ENCODE results near the gene ANAPC10.

The ANAPC10 gene

DNA sequence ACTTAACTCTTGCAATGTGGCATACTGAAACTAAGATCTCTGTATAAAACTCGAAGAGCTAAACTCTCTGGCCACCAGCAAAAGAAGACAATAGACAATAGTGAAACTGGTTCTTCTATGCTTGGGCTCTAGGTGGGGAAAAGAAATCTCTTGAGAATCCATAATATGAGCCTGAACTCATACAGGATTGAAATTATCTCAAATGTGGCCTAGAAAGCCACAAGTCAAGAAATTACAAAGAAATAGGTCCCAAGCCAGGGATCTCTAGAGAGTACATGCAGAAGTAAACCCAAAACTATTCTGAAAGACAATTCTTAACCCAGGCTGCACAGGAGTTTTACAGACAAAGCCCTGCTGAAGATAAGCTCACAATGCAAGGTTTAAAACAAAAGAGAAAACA, 127.4 kb downstream of the ANAPC10 start:
- TF ChIP-seq, protein P1, sequence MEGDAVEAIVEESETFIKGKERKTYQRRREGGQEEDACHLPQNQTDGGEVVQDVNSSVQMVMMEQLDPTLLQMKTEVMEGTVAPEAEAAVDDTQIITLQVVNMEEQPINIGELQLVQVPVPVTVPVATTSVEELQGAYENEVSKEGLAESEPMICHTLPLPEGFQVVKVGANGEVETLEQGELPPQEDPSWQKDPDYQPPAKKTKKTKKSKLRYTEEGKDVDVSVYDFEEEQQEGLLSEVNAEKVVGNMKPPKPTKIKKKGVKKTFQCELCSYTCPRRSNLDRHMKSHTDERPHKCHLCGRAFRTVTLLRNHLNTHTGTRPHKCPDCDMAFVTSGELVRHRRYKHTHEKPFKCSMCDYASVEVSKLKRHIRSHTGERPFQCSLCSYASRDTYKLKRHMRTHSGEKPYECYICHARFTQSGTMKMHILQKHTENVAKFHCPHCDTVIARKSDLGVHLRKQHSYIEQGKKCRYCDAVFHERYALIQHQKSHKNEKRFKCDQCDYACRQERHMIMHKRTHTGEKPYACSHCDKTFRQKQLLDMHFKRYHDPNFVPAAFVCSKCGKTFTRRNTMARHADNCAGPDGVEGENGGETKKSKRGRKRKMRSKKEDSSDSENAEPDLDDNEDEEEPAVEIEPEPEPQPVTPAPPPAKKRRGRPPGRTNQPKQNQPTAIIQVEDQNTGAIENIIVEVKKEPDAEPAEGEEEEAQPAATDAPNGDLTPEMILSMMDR (conservative IDR thresholded peaks at IDR 0.05), result no peak
- no peak for TF ChIP-seq ZFX (IDR thresholded peaks at IDR 0.05)
- no peak overlapping the region for H3K27ac ChIP-seq

DNA sequence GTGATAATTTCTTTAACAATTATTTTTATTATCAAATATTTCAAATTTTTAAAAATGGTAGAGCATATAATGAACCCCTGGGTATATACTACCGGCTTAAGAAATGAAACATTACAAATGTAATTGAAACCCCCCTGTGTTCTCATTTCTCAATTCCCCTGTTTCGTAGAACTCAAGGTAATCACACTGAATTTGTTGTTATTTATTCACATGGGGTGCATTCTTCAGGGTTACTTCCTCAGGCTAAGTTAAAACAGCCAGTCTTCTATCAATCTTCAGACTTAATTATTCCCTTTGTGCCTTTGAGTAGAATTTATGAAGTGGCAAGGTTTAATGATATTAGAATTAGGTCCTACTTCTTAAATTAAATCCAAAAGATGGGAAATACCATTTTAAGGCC, 128.2 kb downstream of the ANAPC10 start:
- H3K27ac ChIP-seq, result no peak overlapping the region
- TF ChIP-seq ZFX (IDR thresholded peaks at IDR 0.05), result no peak
- TF ChIP-seq, protein P1 (conservative IDR thresholded peaks at IDR 0.05), result no peak

DNA sequence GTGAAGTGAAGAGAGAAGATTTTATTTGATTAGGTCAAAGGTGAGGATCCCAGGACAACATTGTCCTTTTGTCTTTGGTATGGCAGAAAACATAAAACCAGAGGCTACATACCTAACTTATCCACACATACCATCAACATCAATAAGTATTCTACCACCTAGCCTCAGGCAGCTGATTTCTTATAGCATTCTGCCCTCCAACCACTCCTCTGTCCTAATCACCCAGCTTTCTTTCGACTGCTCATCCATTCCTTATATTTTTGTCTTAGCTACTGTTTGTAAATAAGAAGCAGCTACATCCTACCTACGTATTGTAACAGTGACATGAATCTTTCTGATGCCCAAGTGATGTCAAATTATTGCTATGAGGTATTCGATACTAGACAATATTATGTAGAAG, 129.4 kb downstream of the ANAPC10 start:
- H3K27ac ChIP-seq, result no peak overlapping the region
- no peak for TF ChIP-seq ZFX (IDR thresholded peaks at IDR 0.05)
- TF ChIP-seq, protein P1 (conservative IDR thresholded peaks at IDR 0.05), result no peak

DNA sequence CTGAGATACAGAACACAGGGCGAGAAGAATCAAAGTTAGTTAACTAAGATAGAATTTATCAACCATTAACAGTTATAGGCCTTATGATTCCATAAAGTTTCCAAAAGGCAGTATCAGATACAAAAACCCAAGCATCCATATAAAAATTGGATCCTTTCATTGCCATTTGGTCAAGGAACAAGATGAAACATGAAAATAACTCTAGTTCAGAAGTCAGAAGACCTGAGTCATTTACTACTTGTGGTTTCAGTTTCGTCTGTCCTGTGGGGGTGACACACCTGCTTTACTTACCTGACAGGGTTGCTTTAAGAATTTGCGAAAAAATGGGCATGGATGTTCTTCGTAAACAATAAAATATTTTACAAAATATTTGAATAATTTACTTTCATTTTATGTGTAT, 130.8 kb downstream of the ANAPC10 start:
- no peak overlapping the region for H3K27ac ChIP-seq
- no peak for TF ChIP-seq ZFX (IDR thresholded peaks at IDR 0.05)
- TF ChIP-seq, protein P1 (conservative IDR thresholded peaks at IDR 0.05), result no peak

DNA sequence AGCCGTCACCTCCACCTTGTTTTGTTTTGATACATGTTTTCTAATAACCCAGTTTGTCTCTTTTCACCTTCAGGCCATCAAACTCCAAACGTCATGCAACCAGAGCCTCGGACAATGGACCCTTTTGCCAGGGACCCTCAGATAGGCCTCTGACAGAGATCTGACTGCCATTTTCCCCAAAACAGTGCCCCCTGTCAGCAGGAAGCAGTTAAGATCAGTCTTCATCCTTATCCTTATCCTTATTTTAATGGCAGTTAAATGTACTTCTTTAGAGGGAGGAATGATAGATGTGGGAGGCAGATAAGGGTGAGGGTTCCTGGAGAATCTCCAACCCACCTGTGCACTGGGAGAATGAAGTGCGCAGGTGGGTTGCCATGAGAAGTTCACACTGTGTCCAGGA, 135.7 kb downstream of the ANAPC10 start:
- TF ChIP-seq ZFX (IDR thresholded peaks at IDR 0.05), result no peak
- TF ChIP-seq, protein P1 (conservative IDR thresholded peaks at IDR 0.05), result 0 out of 2 replicates have a peak, but pooled peaks have one; percentile 6
- H3K27ac ChIP-seq, result no peak overlapping the region

DNA sequence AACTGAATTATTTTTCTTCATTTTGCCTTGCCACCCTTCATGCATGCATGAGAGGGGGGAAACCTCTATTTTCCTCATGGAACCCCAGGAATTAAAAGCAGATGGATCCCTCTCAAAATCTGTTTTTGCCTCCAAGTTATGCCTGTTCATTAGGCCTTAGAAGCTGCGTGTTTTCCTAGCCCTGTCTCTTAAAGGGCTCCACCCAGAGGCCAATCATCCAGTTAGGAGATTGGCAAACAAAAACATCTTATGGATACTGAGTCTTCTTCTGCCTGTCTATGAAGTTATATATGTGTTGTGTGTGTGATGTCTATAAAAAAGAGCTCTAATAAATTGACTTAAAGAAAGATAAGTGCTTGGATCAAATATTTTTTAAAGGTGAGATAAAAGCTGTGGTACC, 142.9 kb downstream of the ANAPC10 start:
- no peak overlapping the region for H3K27ac ChIP-seq
- TF ChIP-seq, protein P1 (conservative IDR thresholded peaks at IDR 0.05), result peak; percentile 38
- TF ChIP-seq ZFX (IDR thresholded peaks at IDR 0.05), result no peak

DNA sequence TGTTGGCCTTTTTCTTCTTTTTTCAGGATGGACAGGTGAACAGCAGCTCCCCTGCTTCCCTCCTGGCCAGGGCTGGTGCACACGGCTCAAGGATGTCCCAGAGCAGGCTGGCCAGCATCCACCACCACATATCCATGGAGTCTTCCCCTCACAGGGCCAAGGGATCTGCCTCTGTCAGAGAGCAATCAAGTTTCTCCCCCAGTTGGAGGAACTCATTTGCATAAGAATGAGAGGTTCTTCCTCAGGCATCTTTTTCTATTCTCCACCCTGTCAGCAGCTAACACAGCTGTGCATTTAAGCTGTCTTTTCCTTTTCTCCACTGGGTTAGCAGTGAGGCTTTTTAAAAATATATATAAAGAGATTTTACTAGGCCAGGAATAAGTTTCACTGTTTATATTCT, 143.8 kb downstream of the ANAPC10 start:
- TF ChIP-seq, protein P1 (conservative IDR thresholded peaks at IDR 0.05), result no peak
- TF ChIP-seq ZFX (IDR thresholded peaks at IDR 0.05), result no peak
- no peak overlapping the region for H3K27ac ChIP-seq
